ENCODE data around the gene MAN2A2. TPM values are rescaled to one million over a fixed set of nuclear protein-coding genes. Genes with fewer than 3 reads are reported as not detected.

MAN2A2 gene
- total RNA-seq, 1 experiment from 2014 or later: 64.9 TPM

DNA sequence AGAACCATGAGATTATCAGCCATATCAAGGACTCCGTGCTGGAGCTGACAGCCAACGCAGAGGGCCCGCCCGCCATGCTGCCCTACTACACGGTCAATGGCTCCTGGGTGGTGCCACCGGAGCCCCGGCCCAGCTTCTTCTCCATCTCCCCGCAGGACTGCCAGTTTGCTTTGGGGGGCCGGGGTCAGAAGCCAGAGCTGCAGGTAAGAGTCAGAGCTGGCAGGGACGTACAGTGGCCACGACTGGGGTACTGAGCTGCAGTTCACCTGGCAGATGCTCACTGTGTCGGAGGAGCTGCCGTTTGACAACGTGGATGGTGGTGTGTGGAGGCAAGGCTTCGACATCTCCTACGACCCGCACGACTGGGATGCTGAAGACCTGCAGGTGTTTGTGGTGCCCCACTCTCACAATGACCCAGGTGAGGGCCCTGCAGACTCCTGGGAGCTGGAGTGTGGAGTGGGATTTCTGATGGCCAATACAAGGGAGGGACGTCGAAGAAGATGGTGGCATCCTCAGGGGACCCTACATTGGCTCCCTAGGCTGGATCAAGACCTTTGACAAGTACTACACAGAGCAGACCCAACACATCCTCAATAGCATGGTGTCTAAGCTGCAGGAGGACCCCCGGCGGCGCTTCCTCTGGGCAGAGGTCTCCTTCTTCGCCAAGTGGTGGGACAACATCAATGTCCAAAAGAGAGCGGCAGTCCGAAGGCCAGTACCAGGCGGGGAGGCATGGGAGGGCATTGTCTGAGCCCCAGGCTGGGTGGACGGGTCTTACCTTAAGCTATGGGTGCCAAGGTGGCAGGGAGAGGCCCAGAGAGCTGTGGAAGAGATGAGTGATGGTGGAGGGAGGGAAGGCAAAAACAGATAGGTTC is 2.4 kb downstream of the MAN2A2 start:
- Mint-ChIP-seq H3K36me3 (ENCODE audit: insufficient read depth, unreplicated experiment) (peaks cover 11% of the 10 kb centered on the region), H3K27me3 (ENCODE audit: insufficient read depth, unreplicated experiment) (no peaks in the 10 kb centered on the region), H3K4me1 (ENCODE audit: low read depth, unreplicated experiment) (no peaks in the 10 kb centered on the region), H3K9me3 (ENCODE audit: unreplicated experiment) (no peaks in the 10 kb centered on the region), H3K27ac (ENCODE audit: unreplicated experiment) (no peak overlapping the region), H3K4me3 (ENCODE audit: unreplicated experiment) (no peak overlapping the region)
- no peaks in the 10 kb centered on the region for H3K9me3 ChIP-seq
- ChIA-PET POLR2A (interaction anchor here (1.2 kb wide), 1 partner anchor 24 kb away, joined by 3 read pairs; no protein-coding TSS in a partner anchor), CTCF (interaction anchor here (0.5 to 6.0 kb wide), 2 partner anchors 26 to 207 kb away, joined by 3 to 53 read pairs; partner anchors contain the start of gene HDDC3)
- no peaks in the 10 kb centered on the region; the same call in 1 of the 2 replicates for H3K36me3 ChIP-seq (ENCODE audit: control insufficient read depth, insufficient read depth, low read length)
- no peak overlapping the region for H3K4me3 ChIP-seq (ENCODE audit: low read depth, low read length)
- TF ChIP-seq, protein P1, sequence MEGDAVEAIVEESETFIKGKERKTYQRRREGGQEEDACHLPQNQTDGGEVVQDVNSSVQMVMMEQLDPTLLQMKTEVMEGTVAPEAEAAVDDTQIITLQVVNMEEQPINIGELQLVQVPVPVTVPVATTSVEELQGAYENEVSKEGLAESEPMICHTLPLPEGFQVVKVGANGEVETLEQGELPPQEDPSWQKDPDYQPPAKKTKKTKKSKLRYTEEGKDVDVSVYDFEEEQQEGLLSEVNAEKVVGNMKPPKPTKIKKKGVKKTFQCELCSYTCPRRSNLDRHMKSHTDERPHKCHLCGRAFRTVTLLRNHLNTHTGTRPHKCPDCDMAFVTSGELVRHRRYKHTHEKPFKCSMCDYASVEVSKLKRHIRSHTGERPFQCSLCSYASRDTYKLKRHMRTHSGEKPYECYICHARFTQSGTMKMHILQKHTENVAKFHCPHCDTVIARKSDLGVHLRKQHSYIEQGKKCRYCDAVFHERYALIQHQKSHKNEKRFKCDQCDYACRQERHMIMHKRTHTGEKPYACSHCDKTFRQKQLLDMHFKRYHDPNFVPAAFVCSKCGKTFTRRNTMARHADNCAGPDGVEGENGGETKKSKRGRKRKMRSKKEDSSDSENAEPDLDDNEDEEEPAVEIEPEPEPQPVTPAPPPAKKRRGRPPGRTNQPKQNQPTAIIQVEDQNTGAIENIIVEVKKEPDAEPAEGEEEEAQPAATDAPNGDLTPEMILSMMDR (IDR thresholded peaks at IDR 0.05; ENCODE audit: insufficient read depth in 1 of 2, low read depth in 1 of 2, low read length in 1 of 2, severe bottlenecking in 1 of 2, unreplicated experiment in 1 of 2): no peak
- 0 out of 2 replicates have a peak, but pooled peaks cover 7% of the 10 kb centered on the region for H3K4me1 ChIP-seq
- DNase-seq: no peak
- BruUV-seq (replicated peaks): no TSS peak
- no peaks in the 10 kb centered on the region for H3K27me3 ChIP-seq (replicated peaks; ENCODE audit: control insufficient read depth, insufficient read depth, low read length)
- intact Hi-C loops (cut with micrococcal nuclease; ENCODE audit: unreplicated experiment): no loop called here

DNA sequence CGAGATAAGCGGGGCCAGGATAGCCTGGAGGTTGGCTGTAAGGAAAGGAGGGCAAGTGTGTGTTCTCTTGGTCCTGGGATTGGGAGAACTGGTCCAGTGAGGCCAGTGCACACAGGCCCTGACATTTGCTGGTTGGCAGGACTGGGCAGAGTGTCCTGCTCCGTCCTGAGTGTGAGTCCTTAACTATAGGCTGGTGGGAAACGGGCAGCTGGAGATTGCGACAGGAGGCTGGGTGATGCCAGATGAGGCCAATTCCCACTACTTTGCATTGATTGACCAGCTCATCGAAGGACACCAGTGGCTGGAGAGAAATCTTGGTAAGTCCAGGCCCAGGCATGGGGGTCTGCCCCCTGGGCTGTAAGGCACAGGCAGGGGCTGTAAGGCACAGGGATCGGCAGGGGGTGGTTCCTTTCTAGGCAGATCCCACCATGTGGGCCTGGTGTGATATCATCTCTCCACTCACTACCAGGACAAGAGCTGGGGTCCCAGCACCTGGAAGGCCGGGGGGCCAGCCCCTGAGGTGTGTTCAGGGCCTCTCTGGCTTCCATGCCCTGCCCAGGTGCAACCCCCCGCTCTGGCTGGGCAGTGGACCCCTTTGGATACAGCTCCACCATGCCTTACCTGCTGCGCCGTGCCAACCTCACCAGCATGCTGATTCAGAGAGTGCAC is 3.2 kb downstream of the MAN2A2 start:
- no peak for DNase-seq
- Histone ChIP-seq H3K27me3 (replicated peaks; ENCODE audit: control insufficient read depth, insufficient read depth, low read length) (no peaks in the 10 kb centered on the region), H3K4me1 (0 out of 2 replicates have a peak, but pooled peaks cover 7% of the 10 kb centered on the region), H3K4me3 (ENCODE audit: low read depth, low read length) (no peak overlapping the region), H3K9me3 (no peaks in the 10 kb centered on the region), H3K36me3 (ENCODE audit: control insufficient read depth, insufficient read depth, low read length) (no peaks in the 10 kb centered on the region; the same call in 1 of the 2 replicates)
- H3K9me3 Mint-ChIP-seq (ENCODE audit: unreplicated experiment): no peaks in the 10 kb centered on the region
- no peaks in the 10 kb centered on the region for H3K4me1 Mint-ChIP-seq (ENCODE audit: low read depth, unreplicated experiment)
- no peak overlapping the region for H3K27ac Mint-ChIP-seq (ENCODE audit: unreplicated experiment)
- TF ChIP-seq, protein P1 (IDR thresholded peaks at IDR 0.05; ENCODE audit: insufficient read depth in 1 of 2, low read depth in 1 of 2, low read length in 1 of 2, severe bottlenecking in 1 of 2, unreplicated experiment in 1 of 2): no peak
- H3K27me3 Mint-ChIP-seq (ENCODE audit: insufficient read depth, unreplicated experiment): no peaks in the 10 kb centered on the region
- ChIA-PET CTCF (interaction anchor here (6.0 kb wide), 1 partner anchor 26 kb away, joined by 53 read pairs; the partner anchor contains the start of gene HDDC3), POLR2A (no interaction called here)
- intact Hi-C loops (cut with micrococcal nuclease; ENCODE audit: unreplicated experiment): no loop called here
- peaks cover 11% of the 10 kb centered on the region for H3K36me3 Mint-ChIP-seq (ENCODE audit: insufficient read depth, unreplicated experiment)
- H3K4me3 Mint-ChIP-seq (ENCODE audit: unreplicated experiment): no peak overlapping the region
- no TSS peak for BruUV-seq (replicated peaks)

DNA sequence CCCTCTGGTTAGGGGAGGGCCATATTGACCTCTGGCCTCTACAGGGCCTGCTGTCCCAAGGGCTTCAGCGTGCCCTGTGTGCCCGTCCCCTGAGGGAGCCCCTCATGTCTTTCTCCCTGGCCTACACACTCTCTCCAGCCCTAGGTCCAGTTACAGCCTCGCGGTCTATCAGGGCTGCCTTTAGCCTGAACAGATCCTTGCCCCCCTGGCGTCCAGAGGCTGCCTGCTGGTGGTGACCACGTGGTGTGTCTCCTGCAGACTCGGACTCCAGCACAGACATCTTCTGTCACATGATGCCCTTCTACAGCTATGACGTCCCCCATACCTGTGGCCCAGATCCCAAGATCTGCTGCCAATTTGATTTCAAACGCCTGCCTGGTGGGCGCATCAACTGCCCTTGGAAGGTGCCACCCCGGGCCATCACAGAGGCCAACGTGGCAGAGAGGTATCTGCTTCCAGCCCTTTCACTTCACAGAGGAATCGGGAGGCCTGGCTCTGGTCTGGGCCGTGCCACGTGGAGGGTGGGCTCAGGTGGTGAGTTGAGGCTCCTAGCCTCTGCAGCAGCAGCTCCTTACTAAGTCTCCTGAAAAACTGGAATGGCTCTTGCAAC is 4.1 kb downstream of the MAN2A2 start:
- Histone ChIP-seq H3K4me3 (ENCODE audit: low read depth, low read length) (no peak overlapping the region), H3K4me1 (0 out of 2 replicates have a peak, but pooled peaks cover 4% of the 10 kb centered on the region), H3K36me3 (ENCODE audit: control insufficient read depth, insufficient read depth, low read length) (no peaks in the 10 kb centered on the region; the same call in 1 of the 2 replicates), H3K9me3 (no peaks in the 10 kb centered on the region), H3K27me3 (replicated peaks; ENCODE audit: control insufficient read depth, insufficient read depth, low read length) (no peaks in the 10 kb centered on the region)
- no peaks in the 10 kb centered on the region for H3K4me1 Mint-ChIP-seq (ENCODE audit: low read depth, unreplicated experiment)
- TF ChIP-seq, protein P1 (IDR thresholded peaks at IDR 0.05; ENCODE audit: insufficient read depth in 1 of 2, low read depth in 1 of 2, low read length in 1 of 2, severe bottlenecking in 1 of 2, unreplicated experiment in 1 of 2): no peak
- H3K27me3 Mint-ChIP-seq (ENCODE audit: insufficient read depth, unreplicated experiment): no peaks in the 10 kb centered on the region
- H3K9me3 Mint-ChIP-seq (ENCODE audit: unreplicated experiment): no peaks in the 10 kb centered on the region
- BruUV-seq (replicated peaks): no TSS peak
- no peak for DNase-seq
- intact Hi-C loops (cut with micrococcal nuclease; ENCODE audit: unreplicated experiment): no loop called here
- H3K36me3 Mint-ChIP-seq (ENCODE audit: insufficient read depth, unreplicated experiment): peaks cover 11% of the 10 kb centered on the region
- H3K27ac Mint-ChIP-seq (ENCODE audit: unreplicated experiment): no peak overlapping the region
- no peak overlapping the region for H3K4me3 Mint-ChIP-seq (ENCODE audit: unreplicated experiment)
- CTCF ChIA-PET: no interaction called here
- POLR2A ChIA-PET: no interaction called here

Data from Caco-2 (cell line).